Coronary artery (tissue), 2 donors: ENCODE results near the gene BEGAIN.

Experiments
- DNase-seq: peaks from one replicate; pipeline ENCODE4 v3.0.0-alpha.2; 2017; ENCODE audit warnings: low spot score
- H3K27ac ChIP-seq, 2 donors: fragments of 200-600 bp; sonication (generic); one replicate each; pipeline ENCODE4 v1.5.1; 2016 to 2019
- H3K4me3 ChIP-seq: fragments of 200-600 bp; sonication (generic); 2 replicates; pipeline ENCODE4 v1.5.1; 2016; ENCODE audit warnings: mild to moderate bottlenecking, moderate library complexity
- CTCF ChIP-seq: fragments of 200-600 bp; sonication (generic); IDR thresholded peaks from one replicate; pipeline ENCODE4 v1.5.1; 2019; ENCODE audit warnings: antibody characterized with exemption

BEGAIN gene

GRCh38 chr14:100495917-100496316 lies 91.3 kb downstream of the BEGAIN start:
- H3K4me3 ChIP-seq = no peak overlapping the region
- no peak for TF ChIP-seq CTCF
- no peak for DNase-seq
- no peak overlapping the region for H3K27ac ChIP-seq

- no peak overlapping the region for H3K4me3 ChIP-seq
- no peak overlapping the region for H3K27ac ChIP-seq
- TF ChIP-seq CTCF = no peak
- no peak for DNase-seq
Observed at GRCh38 chr14:100494645-100495044, 92.6 kb downstream of the BEGAIN start.

GRCh38 chr14:100490252-100490651 lies 97.0 kb downstream of the BEGAIN start:
- TF ChIP-seq CTCF = no peak
- H3K4me3 ChIP-seq = no peak overlapping the region
- no peak overlapping the region for H3K27ac ChIP-seq
- DNase-seq = no peak

GRCh38 chr14:100488057-100488456 lies 99.2 kb downstream of the BEGAIN start:
- no peak for TF ChIP-seq CTCF
- Histone ChIP-seq H3K4me3 (no peak overlapping the region), H3K27ac (no peak overlapping the region)
- no peak for DNase-seq

GRCh38 chr14:100487304-100487703 lies 99.9 kb downstream of the BEGAIN start:
- no peak overlapping the region for H3K4me3 ChIP-seq
- TF ChIP-seq CTCF = no peak
- no peak overlapping the region for H3K27ac ChIP-seq
- no peak for DNase-seq
